ENCODE measurements around the gene OR14A16. TPM values are rescaled to one million over a fixed set of nuclear protein-coding genes. Genes with fewer than 3 reads are reported as not detected.

Gene OR14A16
- total and polyA plus RNA-seq, 2 of the 4 experiments (the other 2 are of a cell fraction) = not detected

GRCh38 chr1:247829656-247830055 is 5.7 kb upstream of the OR14A16 start:
- H3K23ac ChIP-seq (ENCODE audit: low read depth, low read length) = no peak overlapping the region
- no peak overlapping the region for H3K56ac ChIP-seq (ENCODE audit: extremely low read depth, insufficient read depth, low read length)
- no peak overlapping the region for H3K4ac ChIP-seq (ENCODE audit: low read depth, low read length)
- H2BK15ac ChIP-seq (ENCODE audit: low read depth, low read length) = no peak overlapping the region
- in situ Hi-C loops (cut with MboI; ENCODE audit: low sequenced_read_pairs) = no loop called here
- no peak overlapping the region for H2BK20ac ChIP-seq (ENCODE audit: low read depth, low read length)
- H4K8ac ChIP-seq (ENCODE audit: low read depth in 2 of 2, low read length in 2 of 2) = no peak overlapping the region
- H3K9me3 ChIP-seq (ENCODE audit: control insufficient read depth, insufficient read depth, low read length) = peaks cover 22% of the 10 kb centered on the region
- intact Hi-C loops (cut with micrococcal nuclease) = no loop called here
- no peak overlapping the region for H2AFZ ChIP-seq (replicated peaks; ENCODE audit: low read length, poor library complexity)
- no peak for ATAC-seq (ENCODE audit: low read depth)
- H4K5ac ChIP-seq (ENCODE audit: low read depth, low read length) = no peak overlapping the region
- no peaks in the 10 kb centered on the region for H3K79me1 ChIP-seq (ENCODE audit: low read depth in 1 of 2, low read length in 2 of 2)
- TF ChIP-seq CTCF (conservative IDR thresholded peaks at IDR 0.05; ENCODE audit: low read depth, low read length) = no peak
- no peak for TF ChIP-seq MXI1 (IDR thresholded peaks at IDR 0.05; ENCODE audit: borderline replicate concordance, low read depth, low read length)
- no peak for TF ChIP-seq SMC3 (IDR thresholded peaks at IDR 0.05; ENCODE audit: low read depth, low read length)
- TF ChIP-seq FOS (IDR thresholded peaks at IDR 0.05; ENCODE audit: low read depth, low read length) = no peak
- TF ChIP-seq RFX5 (IDR thresholded peaks at IDR 0.05; ENCODE audit: low read depth, low read length) = no peak
- no peak for TF ChIP-seq ELK1 (IDR thresholded peaks at IDR 0.05; ENCODE audit: borderline replicate concordance, low read depth, low read length)
- TF ChIP-seq RCOR1 (IDR thresholded peaks at IDR 0.05; ENCODE audit: insufficient replicate concordance, low read length) = no peak
- TF ChIP-seq CEBPB (IDR thresholded peaks at IDR 0.05; ENCODE audit: low read depth, low read length) = no peak
- no peak for TF ChIP-seq USF2 (IDR thresholded peaks at IDR 0.05; ENCODE audit: low read depth, low read length)
- no peak for TF ChIP-seq NFE2L2 (IDR thresholded peaks at IDR 0.05; ENCODE audit: low read depth, low read length)
- TF ChIP-seq RAD21 (IDR thresholded peaks at IDR 0.05; ENCODE audit: low read length) = no peak
- TF ChIP-seq POLR2A (IDR thresholded peaks at IDR 0.05; ENCODE audit: low read depth, low read length) = no peak
- TF ChIP-seq MAZ (IDR thresholded peaks at IDR 0.05; ENCODE audit: borderline replicate concordance, low read depth, low read length) = no peak
- TF ChIP-seq BHLHE40 (IDR thresholded peaks at IDR 0.05; ENCODE audit: low read depth, low read length) = no peak
- no peak for TF ChIP-seq MAFK (IDR thresholded peaks at IDR 0.05; ENCODE audit: low read depth, low read length)
- no peak for TF ChIP-seq CHD1 (IDR thresholded peaks at IDR 0.05; ENCODE audit: low read depth, low read length)
- no peak overlapping the region for H4K91ac ChIP-seq (ENCODE audit: insufficient read depth, low read depth, low read length)
- H3K36me3 ChIP-seq (ENCODE audit: control insufficient read depth, insufficient read depth, low read length) = no peaks in the 10 kb centered on the region
- no peak overlapping the region for H3K27ac ChIP-seq (ENCODE audit: insufficient read depth, low read length)
- H3K4me2 ChIP-seq (ENCODE audit: low read depth, low read length) = no peak overlapping the region
- no TSS peak for BruUV-seq (replicated peaks)
- no peak overlapping the region for H3K14ac ChIP-seq (replicated peaks; ENCODE audit: low read depth, low read length)
- H3K4me1 ChIP-seq (ENCODE audit: control insufficient read depth, insufficient read depth, low read length) = no peaks in the 10 kb centered on the region
- no peaks in the 10 kb centered on the region for H4K20me1 ChIP-seq (ENCODE audit: insufficient read depth, low read length)
- H3K18ac ChIP-seq (ENCODE audit: low read depth, low read length) = no peak overlapping the region
- no peaks in the 10 kb centered on the region for H3K9me1 ChIP-seq (ENCODE audit: insufficient read depth, low read length)
- H2AK9ac ChIP-seq (replicated peaks; ENCODE audit: low read depth, low read length, poor library complexity) = no peak overlapping the region
- dilution Hi-C loops (cut with HindIII; ENCODE audit: low sequenced_read_pairs, unreplicated experiment) = no loop called here
- no peak overlapping the region for H3K4me3 ChIP-seq (ENCODE audit: insufficient read depth, low read depth, low read length)
- no peak for DNase-seq
- no peaks in the 10 kb centered on the region for H3K27me3 ChIP-seq (ENCODE audit: control insufficient read depth, insufficient read depth, low read length)
- H2BK5ac ChIP-seq (ENCODE audit: low read depth, low read length, poor library complexity, severe bottlenecking) = no peak overlapping the region
- POLR2A ChIA-PET (ENCODE audit: unreplicated experiment) = no interaction called here
- WGBS, 2 experiments (ENCODE audit: extremely low coverage in 2 of 2, insufficient read length in 1 of 2) = no CpG with 5 or more reads among the region's 1 CpG
- no peak overlapping the region for H3K9ac ChIP-seq (ENCODE audit: low read depth, low read length)
- H2BK120ac ChIP-seq (ENCODE audit: low read depth, low read length) = no peak overlapping the region
- CTCF ChIA-PET = no interaction called here
- no peak overlapping the region for H2AK5ac ChIP-seq (ENCODE audit: low read depth, low read length)

Data from IMR-90 (cell line).